Activated CD4-positive, alpha-beta T cell treated with anti-CD3 and anti-CD28 coated beads, Interleukin-2, amount 50 U/mL, for 48 hours (primary cell): Measurements from ENCODE around the gene SOX14.
A peak's percentile ranks its signal among the peaks of the same experiment; 100 is the strongest.

ENCODE experiments used
- DNase-seq, 2 experiments: peaks; one replicate each; pipeline ENCODE4 v3.0.0-alpha.2; 2020

SOX14 gene

GRCh38 chr3:137768361-137769321, 4.5 kb downstream of the SOX14 start:
- DNase-seq, result no peak

- no peak for DNase-seq
Measured at GRCh38 chr3:137769322-137770065, 5.4 kb downstream of the SOX14 start.

- no peak for DNase-seq
Measured at GRCh38 chr3:137770066-137770834, 6.1 kb downstream of the SOX14 start.

- DNase-seq, result no peak
Measured at GRCh38 chr3:137770835-137771399, 6.8 kb downstream of the SOX14 start.

GRCh38 chr3:137771401-137772213, 7.5 kb downstream of the SOX14 start:
- DNase-seq, result no peak

- no peak for DNase-seq
Measured at GRCh38 chr3:137772214-137772955, 8.3 kb downstream of the SOX14 start.

GRCh38 chr3:137778941-137779340, 14.8 kb downstream of the SOX14 start:
- no peak for DNase-seq

- no peak for DNase-seq
Measured at GRCh38 chr3:137787529-137787928, 23.4 kb downstream of the SOX14 start.

GRCh38 chr3:137789236-137789635, 25.1 kb downstream of the SOX14 start:
- DNase-seq, result no peak

GRCh38 chr3:137792626-137793271, 28.6 kb downstream of the SOX14 start:
- peak in 1 of 2 experiments; percentile 18 for DNase-seq

- DNase-seq, result no peak
Measured at GRCh38 chr3:137796993-137797392, 32.9 kb downstream of the SOX14 start.

- DNase-seq, result no peak
Measured at GRCh38 chr3:137803215-137803614, 39.1 kb downstream of the SOX14 start.

GRCh38 chr3:137807998-137808397, 43.9 kb downstream of the SOX14 start:
- DNase-seq, result no peak

GRCh38 chr3:137809509-137809908, 45.4 kb downstream of the SOX14 start:
- no peak for DNase-seq

- DNase-seq, result no peak
Measured at GRCh38 chr3:137812023-137812422, 47.9 kb downstream of the SOX14 start.

- DNase-seq, result no peak
Measured at GRCh38 chr3:137815251-137815650, 51.1 kb downstream of the SOX14 start.
